HCT116 (cell line): Measurements from ENCODE around the gene BIRC6. TPM values are rescaled to one million over a fixed set of nuclear protein-coding genes. Genes with fewer than 3 reads are reported as not detected.

ENCODE experiments used
- ATAC-seq: fragments of 200-7000 bp; cut with Tn5 transposase; 2 replicates; pipeline ENCODE4 v1.9.1; 2020; ENCODE audit warnings: mild to moderate bottlenecking, moderate library complexity
- BruUV-seq: library from RNA; stranded (reverse); fragments of 400-500 nt; replicated peaks from 2 replicates; lab custom pipeline; 2021; lab: Mats Ljungman, UMichigan
- CTCF ChIA-PET: fragments of 300-600 bp; sonication (Branson Sonifier 250); formaldehyde crosslinking; loops from one replicate; lab custom pipeline; 2021; ENCODE audit warnings: antibody characterized with exemption; lab: Charles Lee
- POLR2A ChIA-PET: fragments of 300-600, 350-600 bp; sonication (Branson Sonifier 250); formaldehyde crosslinking; loops from one replicate; lab custom pipeline; 2021; ENCODE audit warnings: antibody characterized with exemption; lab: Charles Lee
- RAD21 ChIA-PET, 2 experiments: fragments of 300-600 bp; sonication (Branson Sonifier 250); formaldehyde crosslinking; loops; one replicate each; lab custom pipeline; 2023; ENCODE audit warnings: low total read pairs in 2 of 2; ENCODE audit not compliant: uncharacterized antibody in 2 of 2, unreplicated experiment in 2 of 2, low non-redundant PET in 1 of 2; lab: Charles Lee
- DNase-seq: peaks from one replicate; pipeline ENCODE4 v3.0.0-alpha.2; 2010; ENCODE audit warnings: low read depth, low spot score
- H2AFZ ChIP-seq: fragments of 200-600 bp; shearing (Covaris generic), sonication (generic); 2 replicates; pipeline ENCODE4 v1.6.1; 2017; ENCODE audit warnings: low read depth, mixed run types, mixed read lengths, antibody characterized with exemption, low read length; ENCODE audit not compliant: poor library complexity, severe bottlenecking
- H3K27ac ChIP-seq: 2 replicates; pipeline ENCODE4 v1.5.1; 2012; ENCODE audit warnings: low read depth, low read length
- H3K27me3 ChIP-seq: fragments of 200-600 bp; sonication (generic); 2 replicates; pipeline ENCODE4 v1.6.1; 2016; ENCODE audit warnings: mixed run types, low read length, mixed read lengths; ENCODE audit not compliant: insufficient read depth
- H3K36me3 ChIP-seq, 2 experiments: fragments of 200-500 bp in 1 of 2; fragments of 200-600 bp in 1 of 2; sonication (Bioruptor generic) in 1 of 2; sonication (generic) in 1 of 2; 2 replicates each; pipeline versions ENCODE4 v1.5.1 to v1.6.1; 2014 to 2016; ENCODE audit warnings: low read length in 2 of 2, inconsistent platforms in 1 of 2, mixed read lengths in 1 of 2, mixed run types in 1 of 2; ENCODE audit not compliant: insufficient read depth in 2 of 2, control insufficient read depth in 1 of 2
- H3K4me1 ChIP-seq, 2 experiments: fragments of 200-600 bp in 1 of 2; sonication (generic) in 1 of 2; 2 replicates each; pipeline versions ENCODE4 v1.5.1 to v1.6.1; 2012 to 2017; ENCODE audit warnings: low read length in 2 of 2, inconsistent platforms in 1 of 2, mild to moderate bottlenecking in 1 of 2, mixed read lengths in 1 of 2, mixed run types in 1 of 2, moderate library complexity in 1 of 2; ENCODE audit not compliant: insufficient read depth in 2 of 2, control insufficient read depth in 1 of 2
- H3K4me2 ChIP-seq: fragments of 200-600 bp; sonication (generic); 2 replicates; pipeline ENCODE4 v1.6.1; 2017; ENCODE audit warnings: mixed run types, low read length, mixed read lengths
- H3K4me3 ChIP-seq, 2 experiments: fragments of 200-600 bp in 1 of 2; sonication (generic) in 1 of 2; replicated peaks in 1 of 2; 2 replicates each; pipeline ENCODE4 v1.5.1; 2011 to 2016; ENCODE audit warnings: low read length in 2 of 2, control low read depth in 1 of 2, low read depth in 1 of 2, mild to moderate bottlenecking in 1 of 2, mixed read lengths in 1 of 2, mixed run types in 1 of 2
- H3K79me2 ChIP-seq: fragments of 200-600 bp; sonication (generic); 2 replicates; pipeline ENCODE4 v1.6.1; 2017; ENCODE audit warnings: mild to moderate bottlenecking, mixed run types, low read length, moderate library complexity, mixed read lengths; ENCODE audit not compliant: insufficient read depth
- H3K9ac ChIP-seq: fragments of 200-600 bp; sonication (generic); 2 replicates; pipeline ENCODE4 v1.6.1; 2016; ENCODE audit warnings: low read length, mixed read lengths
- H3K9me2 ChIP-seq: fragments of 200-600 bp; sonication (generic), shearing (Covaris generic); 2 replicates; pipeline ENCODE4 v1.6.1; 2017; ENCODE audit warnings: mixed run types, mild to moderate bottlenecking, moderate library complexity; ENCODE audit not compliant: insufficient read depth
- H3K9me3 ChIP-seq, 2 experiments: fragments of 200-500 bp in 1 of 2; fragments of 200-600 bp in 1 of 2; sonication (Bioruptor generic) in 1 of 2; sonication (generic) in 1 of 2; 2 replicates each; pipeline ENCODE4 v1.6.1; 2014 to 2017; ENCODE audit warnings: low read length in 2 of 2, mixed read lengths in 2 of 2, inconsistent platforms in 1 of 2, low read depth in 1 of 2, mild to moderate bottlenecking in 1 of 2, mixed run types in 1 of 2, moderate library complexity in 1 of 2; ENCODE audit not compliant: control insufficient read depth in 1 of 2, insufficient read depth in 1 of 2
- H4K20me1 ChIP-seq: fragments of 200-600 bp; sonication (generic), shearing (Covaris generic); 2 replicates; pipeline ENCODE4 v1.6.1; 2017; ENCODE audit warnings: mixed run types, mild to moderate bottlenecking, moderate library complexity; ENCODE audit not compliant: insufficient read depth
- EZH2 ChIP-seq: fragments of 200-600 bp; sonication (generic); IDR thresholded peaks from 2 replicates; pipeline ENCODE4 v1.6.1; 2017; ENCODE audit warnings: antibody characterized with exemption, mixed run types
- EZH2phosphoT487 ChIP-seq: fragments of 200-600 bp; IDR thresholded peaks from 2 replicates; pipeline ENCODE4 v1.6.1; 2018; ENCODE audit warnings: antibody characterized with exemption, borderline replicate concordance
- FOSL1 ChIP-seq: IDR thresholded peaks from 2 replicates; pipeline ENCODE4 v1.6.1; 2012; ENCODE audit warnings: low read depth
- POLR2A ChIP-seq: IDR thresholded peaks from 2 replicates; pipeline ENCODE4 v1.7.0; 2011; ENCODE audit warnings: borderline replicate concordance; ENCODE audit not compliant: insufficient read depth, insufficient read length; ENCODE audit errors: extremely low read depth
- SP1 ChIP-seq: IDR thresholded peaks from 2 replicates; pipeline ENCODE4 v1.6.1; 2012; ENCODE audit warnings: low read depth
- TCF7L2 ChIP-seq: IDR thresholded peaks from 2 replicates; pipeline ENCODE4 v1.7.0; 2011; ENCODE audit warnings: borderline replicate concordance, inconsistent platforms; ENCODE audit not compliant: insufficient read depth, insufficient read length; ENCODE audit errors: extremely low read depth
- ZFX ChIP-seq: fragments of 450-650 bp; IDR thresholded peaks from 2 replicates; pipeline ENCODE4 v1.6.1; 2017
- intact Hi-C: fragments of 100-400 bp; cut with micrococcal nuclease; formaldehyde crosslinking; loops from 2 replicates; pipeline ENCODE4 v1.10.0; 2022
- total RNA-seq: library from RNA; stranded (reverse); gene quantifications from one replicate; pipeline ENCODE4 v1.2.1, GENCODE V29; 2021; ENCODE audit not compliant: unreplicated experiment
- TF ChIP-seq, protein P1 (sequence below): IDR thresholded peaks from 2 replicates; pipeline ENCODE4 v1.6.1; 2011; ENCODE audit warnings: mild to moderate bottlenecking, low read length, moderate library complexity; ENCODE audit not compliant: insufficient replicate concordance; ENCODE audit errors: extremely low read depth
- TF ChIP-seq, protein P2 (sequence below), 3 experiments: fragments of 200-600 bp in 1 of 3; sonication (generic) in 1 of 3; IDR thresholded peaks in 2 of 3; conservative IDR thresholded peaks in 1 of 3; 2 replicates each; pipeline ENCODE4 v1.5.1; 2012 to 2017; ENCODE audit warnings: low read depth in 2 of 3, low read length in 2 of 3, antibody characterized with exemption in 1 of 3, borderline replicate concordance in 1 of 3, control low read depth in 1 of 3, mild to moderate bottlenecking in 1 of 3, mixed read lengths in 1 of 3, mixed run types in 1 of 3, moderate library complexity in 1 of 3; ENCODE audit not compliant: insufficient read depth in 1 of 3

The BIRC6 gene
- total RNA-seq, 1 experiment from 2014 or later = 60.7 TPM

DNA sequence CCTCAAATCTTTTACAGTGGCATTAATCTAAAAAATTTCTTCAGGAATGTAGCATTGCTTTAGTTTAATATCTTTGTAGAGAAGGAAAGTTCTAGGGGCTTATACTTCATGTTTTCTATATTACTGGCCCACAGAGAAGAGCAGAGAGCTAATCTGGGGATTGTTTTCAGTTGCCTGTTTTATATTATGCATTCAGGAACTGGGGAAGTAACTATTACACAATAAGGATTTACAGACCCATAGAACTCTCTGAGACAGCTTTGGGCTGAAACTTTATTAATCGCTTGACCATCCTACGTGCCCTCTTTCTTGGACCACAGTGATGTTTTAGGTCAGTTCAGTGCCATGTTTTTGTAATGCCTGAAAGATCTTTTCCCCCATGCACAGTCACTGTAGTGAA lies 29.9 kb downstream of the BIRC6 start:
- ATAC-seq (no peak), DNase-seq (no peak)
- no peaks in the 10 kb centered on the region; the same call in none of the 2 replicates for H4K20me1 ChIP-seq
- peaks cover 6 to 15% of the 10 kb centered on the region in 2 experiments; a peak in 2 of 4 replicates for H3K36me3 ChIP-seq
- TF ChIP-seq, protein P1, sequence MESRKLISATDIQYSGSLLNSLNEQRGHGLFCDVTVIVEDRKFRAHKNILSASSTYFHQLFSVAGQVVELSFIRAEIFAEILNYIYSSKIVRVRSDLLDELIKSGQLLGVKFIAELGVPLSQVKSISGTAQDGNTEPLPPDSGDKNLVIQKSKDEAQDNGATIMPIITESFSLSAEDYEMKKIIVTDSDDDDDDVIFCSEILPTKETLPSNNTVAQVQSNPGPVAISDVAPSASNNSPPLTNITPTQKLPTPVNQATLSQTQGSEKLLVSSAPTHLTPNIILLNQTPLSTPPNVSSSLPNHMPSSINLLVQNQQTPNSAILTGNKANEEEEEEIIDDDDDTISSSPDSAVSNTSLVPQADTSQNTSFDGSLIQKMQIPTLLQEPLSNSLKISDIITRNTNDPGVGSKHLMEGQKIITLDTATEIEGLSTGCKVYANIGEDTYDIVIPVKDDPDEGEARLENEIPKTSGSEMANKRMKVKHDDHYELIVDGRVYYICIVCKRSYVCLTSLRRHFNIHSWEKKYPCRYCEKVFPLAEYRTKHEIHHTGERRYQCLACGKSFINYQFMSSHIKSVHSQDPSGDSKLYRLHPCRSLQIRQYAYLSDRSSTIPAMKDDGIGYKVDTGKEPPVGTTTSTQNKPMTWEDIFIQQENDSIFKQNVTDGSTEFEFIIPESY = no peak
- TF ChIP-seq TCF7L2 = no peak
- TF ChIP-seq, protein P2, sequence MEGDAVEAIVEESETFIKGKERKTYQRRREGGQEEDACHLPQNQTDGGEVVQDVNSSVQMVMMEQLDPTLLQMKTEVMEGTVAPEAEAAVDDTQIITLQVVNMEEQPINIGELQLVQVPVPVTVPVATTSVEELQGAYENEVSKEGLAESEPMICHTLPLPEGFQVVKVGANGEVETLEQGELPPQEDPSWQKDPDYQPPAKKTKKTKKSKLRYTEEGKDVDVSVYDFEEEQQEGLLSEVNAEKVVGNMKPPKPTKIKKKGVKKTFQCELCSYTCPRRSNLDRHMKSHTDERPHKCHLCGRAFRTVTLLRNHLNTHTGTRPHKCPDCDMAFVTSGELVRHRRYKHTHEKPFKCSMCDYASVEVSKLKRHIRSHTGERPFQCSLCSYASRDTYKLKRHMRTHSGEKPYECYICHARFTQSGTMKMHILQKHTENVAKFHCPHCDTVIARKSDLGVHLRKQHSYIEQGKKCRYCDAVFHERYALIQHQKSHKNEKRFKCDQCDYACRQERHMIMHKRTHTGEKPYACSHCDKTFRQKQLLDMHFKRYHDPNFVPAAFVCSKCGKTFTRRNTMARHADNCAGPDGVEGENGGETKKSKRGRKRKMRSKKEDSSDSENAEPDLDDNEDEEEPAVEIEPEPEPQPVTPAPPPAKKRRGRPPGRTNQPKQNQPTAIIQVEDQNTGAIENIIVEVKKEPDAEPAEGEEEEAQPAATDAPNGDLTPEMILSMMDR (IDR thresholded peaks at IDR 0.05 in 2 of 3, conservative IDR thresholded peaks at IDR 0.05 in 1 of 3; ENCODE audit: borderline replicate concordance in 1 of 3, insufficient read depth in 1 of 3, low read depth in 2 of 3, low read length in 2 of 3) = no peak
- TF ChIP-seq ZFX = no peak
- no peak for TF ChIP-seq EZH2
- no peak for TF ChIP-seq SP1
- TF ChIP-seq EZH2phosphoT487 = no peak
- no peak for TF ChIP-seq FOSL1
- no peak for TF ChIP-seq POLR2A
- BruUV-seq = no TSS peak
- no peaks in the 10 kb centered on the region for H3K4me1 ChIP-seq
- ChIA-PET RAD21 (no interaction called here), POLR2A (no interaction called here), CTCF (no interaction called here)
- peaks cover 53% of the 10 kb centered on the region for H3K79me2 ChIP-seq
- no peak overlapping the region for H3K9ac ChIP-seq
- no peak overlapping the region for H2AFZ ChIP-seq
- H3K27ac ChIP-seq = no peak overlapping the region
- no peaks in the 10 kb centered on the region for H3K27me3 ChIP-seq
- H3K4me2 ChIP-seq = no peak overlapping the region
- no peaks in the 10 kb centered on the region for H3K9me2 ChIP-seq
- H3K4me3 ChIP-seq = no peak overlapping the region
- no peaks in the 10 kb centered on the region for H3K9me3 ChIP-seq
- intact Hi-C loops = no loop called here
